Measurements from ENCODE around the gene C2CD2L.
"Not testable (repeated sequence)": the region's sequence is repeated elsewhere in the genome, so short reads cannot be mapped to it uniquely, and the experiment has no call there.

Gene C2CD2L

DNA sequence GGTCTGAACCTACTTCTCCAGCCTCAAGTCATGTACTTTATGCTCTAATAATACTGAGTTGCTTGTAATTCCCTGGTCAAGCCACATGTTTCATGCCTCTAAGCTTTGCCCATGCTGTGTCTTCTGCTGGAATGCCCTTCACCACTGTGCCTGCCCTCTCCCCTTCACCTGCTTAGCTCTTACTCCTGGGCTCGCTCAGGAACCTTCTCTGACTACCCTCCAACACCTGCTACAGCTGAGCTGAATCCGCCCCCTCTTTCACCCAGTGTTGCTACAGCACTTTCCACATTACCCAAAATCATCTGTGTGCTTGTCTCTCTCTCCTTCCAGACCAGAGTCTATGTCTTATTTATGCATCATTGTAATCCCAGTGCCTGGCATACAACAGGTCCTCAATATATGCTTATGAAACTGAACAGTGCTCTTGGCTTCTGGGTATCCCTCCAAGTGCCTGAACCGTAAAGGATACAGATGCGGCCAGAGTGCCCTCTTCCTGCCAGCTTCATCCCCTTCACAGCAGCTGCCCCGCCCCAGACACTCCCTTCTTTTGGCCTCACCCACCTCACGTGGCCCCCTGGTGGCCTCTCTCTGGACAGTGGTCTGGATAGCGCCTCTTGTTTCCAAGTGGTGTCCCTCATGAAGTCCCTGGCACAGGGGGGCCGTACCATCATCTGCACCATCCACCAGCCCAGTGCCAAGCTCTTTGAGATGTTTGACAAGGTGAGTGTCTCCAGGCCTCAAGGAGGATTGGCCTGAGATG, 48.8 kb downstream of the C2CD2L start:
- TF ChIP-seq, protein P1, sequence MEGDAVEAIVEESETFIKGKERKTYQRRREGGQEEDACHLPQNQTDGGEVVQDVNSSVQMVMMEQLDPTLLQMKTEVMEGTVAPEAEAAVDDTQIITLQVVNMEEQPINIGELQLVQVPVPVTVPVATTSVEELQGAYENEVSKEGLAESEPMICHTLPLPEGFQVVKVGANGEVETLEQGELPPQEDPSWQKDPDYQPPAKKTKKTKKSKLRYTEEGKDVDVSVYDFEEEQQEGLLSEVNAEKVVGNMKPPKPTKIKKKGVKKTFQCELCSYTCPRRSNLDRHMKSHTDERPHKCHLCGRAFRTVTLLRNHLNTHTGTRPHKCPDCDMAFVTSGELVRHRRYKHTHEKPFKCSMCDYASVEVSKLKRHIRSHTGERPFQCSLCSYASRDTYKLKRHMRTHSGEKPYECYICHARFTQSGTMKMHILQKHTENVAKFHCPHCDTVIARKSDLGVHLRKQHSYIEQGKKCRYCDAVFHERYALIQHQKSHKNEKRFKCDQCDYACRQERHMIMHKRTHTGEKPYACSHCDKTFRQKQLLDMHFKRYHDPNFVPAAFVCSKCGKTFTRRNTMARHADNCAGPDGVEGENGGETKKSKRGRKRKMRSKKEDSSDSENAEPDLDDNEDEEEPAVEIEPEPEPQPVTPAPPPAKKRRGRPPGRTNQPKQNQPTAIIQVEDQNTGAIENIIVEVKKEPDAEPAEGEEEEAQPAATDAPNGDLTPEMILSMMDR (conservative IDR thresholded peaks at IDR 0.05; ENCODE audit: low read length): peak; percentile 23; the same call in 1 of the 2 replicates
- no peak overlapping the region for H3K4me3 ChIP-seq (ENCODE audit: low read length)
- no peak for DNase-seq (ENCODE audit: low read depth)

DNA sequence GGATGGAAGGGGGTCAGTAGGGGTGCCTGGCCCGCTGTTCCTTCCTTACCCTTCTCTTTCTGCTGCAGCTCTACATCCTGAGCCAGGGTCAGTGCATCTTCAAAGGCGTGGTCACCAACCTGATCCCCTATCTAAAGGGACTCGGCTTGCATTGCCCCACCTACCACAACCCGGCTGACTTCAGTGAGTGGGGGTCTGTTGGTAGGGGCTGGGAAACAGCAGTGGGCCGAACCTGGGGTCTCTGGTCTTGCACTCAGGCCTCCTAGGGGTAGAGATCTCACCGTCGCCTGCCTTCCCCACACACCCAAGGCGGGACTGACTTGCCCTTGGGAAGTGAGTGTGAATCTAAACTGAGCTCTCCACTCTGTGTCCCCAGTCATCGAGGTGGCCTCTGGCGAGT, 49.4 kb downstream of the C2CD2L start:
- DNase-seq (ENCODE audit: low read depth): no peak
- TF ChIP-seq, protein P1 (conservative IDR thresholded peaks at IDR 0.05; ENCODE audit: low read length): no peak
- no peak overlapping the region for H3K4me3 ChIP-seq (ENCODE audit: low read length)

DNA sequence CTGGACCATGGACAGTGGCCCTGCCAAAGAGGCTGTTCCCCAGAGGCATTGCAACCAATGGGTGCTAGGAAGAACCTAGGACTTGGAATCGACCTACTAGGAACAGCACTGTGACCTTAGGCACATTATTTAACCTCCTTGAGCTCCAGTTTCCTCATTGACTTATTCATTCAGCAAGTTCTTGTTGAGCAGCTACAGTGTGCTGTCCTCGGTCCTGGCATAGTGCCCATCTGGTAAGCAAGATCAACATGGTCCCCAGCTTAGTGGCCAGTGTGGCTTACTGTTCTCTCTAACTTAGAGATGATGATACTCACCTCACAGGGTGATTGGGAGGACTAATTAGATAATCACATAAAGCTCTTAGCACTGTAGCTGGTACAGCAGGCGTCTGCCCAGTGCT, 49.9 kb downstream of the C2CD2L start:
- no peak for DNase-seq (ENCODE audit: low read depth)
- TF ChIP-seq, protein P1 (conservative IDR thresholded peaks at IDR 0.05; ENCODE audit: low read length): no peak

DNA sequence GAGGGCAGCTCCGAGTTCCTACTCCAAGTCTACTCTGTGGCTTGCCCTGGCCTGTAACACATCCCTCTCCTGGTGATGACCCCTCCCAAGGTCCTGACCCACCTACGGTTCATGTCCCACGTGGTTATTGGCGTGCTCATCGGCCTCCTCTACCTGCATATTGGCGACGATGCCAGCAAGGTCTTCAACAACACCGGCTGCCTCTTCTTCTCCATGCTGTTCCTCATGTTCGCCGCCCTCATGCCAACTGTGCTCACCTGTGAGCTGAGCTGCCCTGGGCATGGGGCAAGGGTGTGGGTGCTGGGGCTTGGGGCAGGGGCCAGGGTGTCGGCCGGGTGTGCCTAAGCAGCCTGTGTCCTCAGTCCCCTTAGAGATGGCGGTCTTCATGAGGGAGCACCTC, 51.3 kb downstream of the C2CD2L start:
- TF ChIP-seq, protein P1 (conservative IDR thresholded peaks at IDR 0.05; ENCODE audit: low read length): no peak
- DNase-seq (ENCODE audit: low read depth): no peak
- no peak overlapping the region for H3K4me3 ChIP-seq (ENCODE audit: low read length)

More for the DNA sequence above, 49.9 kb downstream of the C2CD2L start:
- no peak overlapping the region for H3K4me3 ChIP-seq (ENCODE audit: low read length)

DNA sequence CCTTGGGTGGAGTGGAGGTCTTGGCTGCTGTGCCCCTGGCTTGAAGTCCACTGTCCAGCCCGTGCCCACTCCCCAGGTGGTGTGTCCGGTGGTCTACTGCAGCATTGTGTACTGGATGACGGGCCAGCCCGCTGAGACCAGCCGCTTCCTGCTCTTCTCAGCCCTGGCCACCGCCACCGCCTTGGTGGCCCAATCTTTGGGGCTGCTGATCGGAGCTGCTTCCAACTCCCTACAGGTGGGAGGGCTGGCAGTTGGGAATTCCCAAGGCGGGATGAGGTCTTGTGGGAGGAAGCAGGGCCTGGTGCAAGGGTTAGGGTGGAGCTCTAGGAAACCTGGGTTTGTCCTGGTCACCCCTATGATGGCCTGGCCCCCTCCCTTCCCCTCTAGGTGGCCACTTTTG, 53.0 kb downstream of the C2CD2L start:
- no peak overlapping the region for H3K4me3 ChIP-seq (ENCODE audit: low read length)
- DNase-seq (ENCODE audit: low read depth): no peak
- TF ChIP-seq, protein P1 (conservative IDR thresholded peaks at IDR 0.05; ENCODE audit: low read length): no peak

DNA sequence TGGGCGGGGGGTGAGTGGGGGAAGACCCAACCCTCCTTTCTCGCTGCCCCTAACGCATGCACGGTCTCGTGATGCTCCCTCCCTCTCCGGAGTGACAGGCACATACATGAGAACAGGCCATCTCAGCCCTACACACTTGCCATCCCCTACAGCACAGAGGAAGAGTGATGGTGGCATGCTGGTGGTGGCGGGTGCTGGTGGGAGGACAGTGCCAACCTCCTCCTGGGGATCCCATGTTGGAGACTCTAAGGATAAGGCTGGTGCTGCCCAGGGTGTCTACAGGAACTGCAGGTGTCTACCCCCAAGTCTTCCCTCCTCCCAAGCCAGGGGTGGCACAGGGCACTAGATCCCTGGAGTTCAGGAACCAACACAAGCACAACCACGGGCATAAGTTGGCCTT, 54.7 kb downstream of the C2CD2L start:
- no peak overlapping the region for H3K4me3 ChIP-seq (ENCODE audit: low read length)
- TF ChIP-seq, protein P1 (conservative IDR thresholded peaks at IDR 0.05; ENCODE audit: low read length): no peak

DNA sequence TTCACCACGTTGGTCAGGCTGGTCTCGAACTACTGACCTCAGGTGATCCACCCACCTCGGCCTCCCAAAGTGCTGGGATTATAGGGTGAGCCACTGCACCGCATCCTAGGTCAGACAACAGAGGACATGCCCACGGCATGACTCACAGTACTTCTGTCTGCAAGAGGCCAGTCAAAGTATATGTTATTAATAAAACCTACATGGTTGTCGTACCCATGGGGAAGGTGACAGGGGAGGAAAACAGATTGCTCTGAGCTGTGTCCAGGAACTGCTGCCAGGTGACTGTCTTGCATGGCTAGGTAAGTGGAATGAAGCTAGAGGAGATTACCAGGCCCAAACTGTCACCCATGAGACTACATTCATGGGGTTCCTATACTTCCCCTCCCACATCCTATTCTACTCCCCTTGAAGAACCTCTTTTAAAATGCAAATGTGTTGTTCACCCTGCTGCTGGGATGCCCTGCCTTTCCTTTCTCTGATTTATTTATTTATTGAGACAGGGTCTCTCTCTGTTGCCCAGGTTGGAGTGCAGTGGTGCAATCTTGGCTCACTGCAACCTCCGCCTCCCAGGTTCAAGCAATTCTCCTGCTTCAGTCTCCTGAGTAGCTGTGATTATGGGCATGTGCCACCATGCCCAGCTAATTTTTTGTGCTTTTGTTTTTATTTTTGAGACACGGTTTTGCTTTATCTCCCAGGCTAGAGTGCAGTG, 59.4 kb downstream of the C2CD2L start:
- peak; percentile 71 for DNase-seq (ENCODE audit: low read depth)
- TF ChIP-seq, protein P1 (conservative IDR thresholded peaks at IDR 0.05; ENCODE audit: low read length): no peak
- no peak overlapping the region for H3K4me3 ChIP-seq (ENCODE audit: low read length)

More for the DNA sequence above, 54.7 kb downstream of the C2CD2L start:
- no peak for DNase-seq (ENCODE audit: low read depth)

DNA sequence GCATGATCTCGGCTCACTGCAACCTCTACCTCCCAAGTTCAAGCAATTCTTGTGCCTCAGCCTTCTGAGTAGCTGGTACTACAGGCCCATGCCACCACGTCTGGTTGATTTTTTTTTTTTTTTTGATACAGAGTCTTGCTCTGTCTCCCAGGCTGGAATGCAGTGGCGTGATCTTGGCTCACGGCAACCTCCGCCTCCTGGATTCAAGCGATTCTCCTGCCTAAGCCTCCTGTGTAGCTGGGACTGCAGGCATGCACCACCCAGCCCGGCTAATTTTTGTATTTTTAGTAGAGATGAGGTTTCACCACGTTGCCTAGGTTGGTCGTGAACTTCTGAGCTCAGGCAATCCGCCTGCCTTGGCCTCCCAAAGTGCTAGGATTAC, 59.9 kb downstream of the C2CD2L start:
- not testable (repeated sequence) for DNase-seq (ENCODE audit: low read depth); H3K4me3 ChIP-seq (ENCODE audit: low read length)

All from AG10803 (cell line).